Embryonic facial prominence (tissue), 1 donor: ENCODE results near the gene ITSN2.

Source experiments
- DNase-seq: peaks from one replicate; pipeline ENCODE4 v3.0.0-alpha.2; 2016; ENCODE audit errors: extremely low spot score

The ITSN2 gene

GRCh38 chr2:24179683-24180082, 180.7 kb downstream of the ITSN2 start:
- no peak for DNase-seq

GRCh38 chr2:24176326-24176725, 184.0 kb downstream of the ITSN2 start:
- DNase-seq = no peak

GRCh38 chr2:24175631-24176187, 184.6 kb downstream of the ITSN2 start:
- DNase-seq = no peak

DNA sequence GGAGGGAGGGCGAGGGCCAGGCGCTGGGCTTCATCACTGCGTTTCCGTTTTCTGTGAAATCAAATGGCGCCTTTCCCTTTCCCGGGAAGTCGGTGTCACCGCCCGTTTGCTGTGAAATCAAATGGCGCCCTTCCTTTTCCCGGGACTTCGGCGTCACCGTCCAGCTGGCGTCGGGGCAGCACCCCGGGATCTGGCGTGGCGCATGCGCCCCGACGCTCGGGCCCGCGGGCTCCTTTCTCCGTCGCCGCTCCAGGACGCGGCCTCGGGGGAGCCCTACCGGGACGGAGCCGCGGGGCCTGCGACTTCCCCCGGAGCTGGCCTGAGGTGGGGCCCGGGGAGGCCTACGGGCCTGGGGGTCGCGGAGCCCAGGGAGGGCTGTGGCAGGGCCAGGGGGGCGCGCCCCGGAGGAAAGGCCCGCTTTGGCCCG, 185.5 kb downstream of the ITSN2 start, which contains the start of gene FAM228A:
Gene FAM228A, plus strand, starts transcription at position 203 of the 427 bp plus-strand sequence. CDS start 428 bp downstream, outside the sequence.
- DNase-seq = no peak

DNA sequence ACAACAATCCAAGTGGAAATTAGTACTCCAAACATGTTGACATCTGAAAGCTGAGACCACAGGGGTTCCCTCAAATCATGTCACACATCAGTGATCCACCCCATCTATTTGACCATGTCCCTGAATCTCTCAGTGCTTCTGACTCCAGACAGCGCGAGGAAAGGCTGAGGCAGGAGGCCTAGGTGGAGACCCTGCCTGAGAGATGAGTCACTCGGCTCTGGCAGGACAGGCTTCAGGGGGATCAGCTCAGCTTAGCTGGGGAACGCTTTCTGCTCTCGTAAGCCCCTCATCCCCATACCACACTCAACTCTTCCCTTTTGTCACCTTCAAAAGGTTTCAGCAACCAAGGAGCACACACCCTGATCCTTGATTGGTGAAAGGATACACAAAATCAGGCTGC, 191.3 kb downstream of the ITSN2 start:
- DNase-seq = no peak

- no peak for DNase-seq
Measured at GRCh38 chr2:24164416-24164973, 195.8 kb downstream of the ITSN2 start.

GRCh38 chr2:24163601-24164000, 196.7 kb downstream of the ITSN2 start:
- DNase-seq = no peak

- DNase-seq = no peak
Measured at GRCh38 chr2:24163186-24163585, 197.2 kb downstream of the ITSN2 start.

- DNase-seq = no peak
Measured at GRCh38 chr2:24162494-24162893, 197.8 kb downstream of the ITSN2 start.

GRCh38 chr2:24160761-24161160, 199.6 kb downstream of the ITSN2 start:
- no peak for DNase-seq

GRCh38 chr2:24159708-24160107, 200.6 kb downstream of the ITSN2 start:
- DNase-seq = no peak

DNA sequence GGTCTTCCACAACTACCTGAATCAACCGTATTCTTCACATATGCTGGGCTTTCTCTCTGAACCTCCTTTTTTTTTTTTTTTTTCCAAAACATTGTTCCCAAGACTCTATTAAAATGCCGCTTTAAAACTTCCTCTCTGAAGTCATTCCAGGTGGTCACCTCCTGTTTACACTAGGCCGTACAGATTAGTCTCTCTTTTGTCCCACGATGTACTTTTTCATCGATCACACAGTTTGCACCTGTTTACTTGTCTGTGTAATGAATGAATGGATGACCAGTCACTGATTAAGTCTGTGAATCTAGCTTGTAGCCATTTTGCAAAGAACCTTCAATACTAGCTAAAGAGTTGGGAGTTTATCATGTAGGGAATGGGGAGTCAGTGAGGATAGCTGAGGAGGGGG, 202.2 kb downstream of the ITSN2 start:
- no peak for DNase-seq

DNA sequence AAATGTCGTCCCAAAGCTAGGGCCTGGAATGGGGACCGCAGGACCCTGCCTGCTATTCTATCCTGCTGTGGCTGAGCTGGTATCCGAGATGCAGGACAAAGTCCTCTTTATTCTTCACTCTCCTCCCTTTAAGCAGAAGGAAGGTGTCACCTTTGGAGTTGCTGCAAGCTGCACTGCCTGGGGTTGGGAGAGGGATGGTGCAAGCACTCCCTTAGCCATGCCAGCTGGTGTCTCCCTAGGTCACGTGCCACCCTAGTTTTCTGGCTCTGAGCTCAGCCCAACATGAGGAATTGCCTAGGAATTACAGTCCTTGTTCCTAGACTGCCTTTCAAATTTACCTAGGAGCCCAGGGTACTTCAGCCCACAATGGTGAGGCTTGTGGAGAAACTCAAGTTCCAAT, 206.9 kb downstream of the ITSN2 start:
- DNase-seq = no peak
